ENCODE measurements around the gene ASXL3.

ASXL3 gene

DNA sequence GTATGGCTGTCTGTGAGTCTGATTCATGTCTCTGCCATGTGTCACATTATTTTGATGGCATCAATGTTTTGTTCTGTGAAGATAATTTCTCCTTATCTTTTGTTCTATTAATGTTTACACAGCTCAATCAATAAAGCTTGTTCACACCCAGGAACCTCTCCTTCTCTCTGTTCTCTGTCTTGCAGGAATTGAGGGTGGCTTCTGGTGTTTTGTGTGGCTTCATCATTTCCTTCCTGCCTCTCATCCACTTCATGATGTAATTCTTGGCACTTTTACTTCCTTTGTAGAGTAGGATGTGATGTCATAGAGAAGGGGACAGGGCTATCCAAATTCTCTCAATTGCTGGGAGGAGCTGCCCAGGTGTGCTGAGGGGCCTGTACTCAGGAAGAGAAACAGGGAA is 27.2 kb downstream of the ASXL3 start:
- Histone ChIP-seq H3K4me1 (ENCODE audit: control insufficient read depth in 2 of 2, insufficient read depth in 2 of 2, low read length in 2 of 2) (no peaks in the 10 kb centered on the region), H3K36me3 (ENCODE audit: control insufficient read depth in 2 of 2, insufficient read depth in 2 of 2, low read length in 2 of 2) (no peaks in the 10 kb centered on the region), H3K4me3 (ENCODE audit: low read length in 2 of 2) (no peak overlapping the region), H3K9me3 (ENCODE audit: control insufficient read depth in 2 of 2, low read length in 2 of 2) (no peaks in the 10 kb centered on the region), H3K9ac (ENCODE audit: low read depth in 1 of 2, low read length in 2 of 2) (no peak overlapping the region), H3K27ac (ENCODE audit: low read depth in 2 of 2, low read length in 2 of 2) (no peak overlapping the region), H3K27me3 (ENCODE audit: control insufficient read depth in 2 of 2, insufficient read depth in 2 of 2, low read length in 2 of 2) (no peaks in the 10 kb centered on the region)

DNA sequence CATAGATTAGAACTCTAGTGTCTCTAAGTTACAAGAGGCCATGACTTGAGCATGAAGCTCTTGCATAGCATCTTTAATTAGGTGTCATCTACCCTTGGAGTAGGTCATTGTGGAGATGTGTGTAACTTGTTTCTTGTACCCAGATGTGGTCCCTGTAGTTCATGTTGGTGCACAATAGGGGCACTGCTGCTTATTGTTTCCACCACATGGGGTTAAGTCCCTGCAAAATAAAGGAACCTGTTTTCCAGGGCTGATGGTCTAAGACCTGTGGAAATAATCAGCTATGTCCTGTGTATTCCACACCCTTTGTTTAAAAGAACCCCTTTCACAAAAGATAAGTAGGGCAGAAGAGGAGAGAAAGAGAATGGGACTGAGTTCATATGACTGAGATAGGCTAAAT is 28.6 kb downstream of the ASXL3 start:
- H3K27me3 ChIP-seq (ENCODE audit: control insufficient read depth in 2 of 2, insufficient read depth in 2 of 2, low read length in 2 of 2), result no peaks in the 10 kb centered on the region
- H3K9ac ChIP-seq (ENCODE audit: low read depth in 1 of 2, low read length in 2 of 2), result no peak overlapping the region
- no peaks in the 10 kb centered on the region for H3K4me1 ChIP-seq (ENCODE audit: control insufficient read depth in 2 of 2, insufficient read depth in 2 of 2, low read length in 2 of 2)
- no peaks in the 10 kb centered on the region for H3K9me3 ChIP-seq (ENCODE audit: control insufficient read depth in 2 of 2, low read length in 2 of 2)
- no peak overlapping the region for H3K4me3 ChIP-seq (ENCODE audit: low read length in 2 of 2)
- H3K36me3 ChIP-seq (ENCODE audit: control insufficient read depth in 2 of 2, insufficient read depth in 2 of 2, low read length in 2 of 2), result no peaks in the 10 kb centered on the region
- H3K27ac ChIP-seq (ENCODE audit: low read depth in 2 of 2, low read length in 2 of 2), result no peak overlapping the region

DNA sequence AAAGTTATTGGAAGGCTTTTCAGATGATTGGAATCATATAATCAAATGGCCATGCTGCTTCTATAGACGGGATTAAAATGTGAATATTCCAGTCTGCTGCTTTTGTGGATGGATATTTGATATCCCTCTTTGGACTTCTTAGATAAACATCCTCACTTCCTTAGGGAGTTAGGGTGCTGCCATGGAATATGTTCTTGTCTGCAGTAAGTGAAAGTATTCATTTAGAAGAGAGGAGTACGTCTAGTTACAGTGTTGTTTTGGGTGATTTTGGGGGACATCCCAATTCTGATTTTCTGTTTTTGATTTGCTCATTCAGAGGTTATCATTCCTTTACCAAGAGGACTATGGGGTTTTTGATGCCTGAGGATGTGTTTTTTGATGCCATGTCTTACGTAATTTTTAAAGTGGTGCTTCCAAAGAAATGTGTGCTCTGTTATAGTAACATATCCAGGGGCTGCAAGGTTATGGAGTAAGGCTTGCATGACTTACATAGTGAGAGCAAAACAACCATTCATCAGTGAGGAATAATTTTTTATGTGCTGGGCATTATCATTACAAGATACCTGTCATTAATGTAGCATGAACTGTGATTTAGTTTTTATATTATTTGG is 33.6 kb downstream of the ASXL3 start:
- Histone ChIP-seq H3K4me3 (ENCODE audit: low read length in 2 of 2) (no peak overlapping the region), H3K27ac (ENCODE audit: low read depth in 2 of 2, low read length in 2 of 2) (no peak overlapping the region), H3K4me1 (ENCODE audit: control insufficient read depth in 2 of 2, insufficient read depth in 2 of 2, low read length in 2 of 2) (no peaks in the 10 kb centered on the region), H3K36me3 (ENCODE audit: control insufficient read depth in 2 of 2, insufficient read depth in 2 of 2, low read length in 2 of 2) (no peaks in the 10 kb centered on the region), H3K9ac (ENCODE audit: low read depth in 1 of 2, low read length in 2 of 2) (no peak overlapping the region), H3K27me3 (ENCODE audit: control insufficient read depth in 2 of 2, insufficient read depth in 2 of 2, low read length in 2 of 2) (no peaks in the 10 kb centered on the region), H3K9me3 (ENCODE audit: control insufficient read depth in 2 of 2, low read length in 2 of 2) (no peaks in the 10 kb centered on the region)

DNA sequence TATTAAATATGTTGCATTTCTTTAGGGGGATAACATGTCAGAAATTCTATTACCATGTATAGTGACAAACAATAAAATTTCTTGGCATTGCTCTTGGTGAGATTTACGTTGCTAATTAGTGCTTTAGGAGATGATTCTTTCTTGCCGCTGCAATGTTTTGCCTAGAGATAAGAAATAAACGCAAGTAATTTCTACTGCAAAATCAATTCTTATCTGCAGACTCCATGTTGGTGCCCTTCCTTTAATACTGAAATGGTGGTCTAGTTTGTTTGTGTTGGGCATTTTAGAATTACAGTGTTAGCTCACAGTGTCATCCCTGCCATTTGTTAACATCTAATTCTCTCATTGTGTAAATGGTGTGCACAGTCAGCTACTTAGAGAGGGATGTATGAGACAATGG is 34.6 kb downstream of the ASXL3 start:
- Histone ChIP-seq H3K4me3 (ENCODE audit: low read length in 2 of 2) (no peak overlapping the region), H3K4me1 (ENCODE audit: control insufficient read depth in 2 of 2, insufficient read depth in 2 of 2, low read length in 2 of 2) (no peaks in the 10 kb centered on the region), H3K36me3 (ENCODE audit: control insufficient read depth in 2 of 2, insufficient read depth in 2 of 2, low read length in 2 of 2) (no peaks in the 10 kb centered on the region), H3K27ac (ENCODE audit: low read depth in 2 of 2, low read length in 2 of 2) (no peak overlapping the region), H3K9ac (ENCODE audit: low read depth in 1 of 2, low read length in 2 of 2) (no peak overlapping the region), H3K27me3 (ENCODE audit: control insufficient read depth in 2 of 2, insufficient read depth in 2 of 2, low read length in 2 of 2) (no peaks in the 10 kb centered on the region), H3K9me3 (ENCODE audit: control insufficient read depth in 2 of 2, low read length in 2 of 2) (no peaks in the 10 kb centered on the region)

DNA sequence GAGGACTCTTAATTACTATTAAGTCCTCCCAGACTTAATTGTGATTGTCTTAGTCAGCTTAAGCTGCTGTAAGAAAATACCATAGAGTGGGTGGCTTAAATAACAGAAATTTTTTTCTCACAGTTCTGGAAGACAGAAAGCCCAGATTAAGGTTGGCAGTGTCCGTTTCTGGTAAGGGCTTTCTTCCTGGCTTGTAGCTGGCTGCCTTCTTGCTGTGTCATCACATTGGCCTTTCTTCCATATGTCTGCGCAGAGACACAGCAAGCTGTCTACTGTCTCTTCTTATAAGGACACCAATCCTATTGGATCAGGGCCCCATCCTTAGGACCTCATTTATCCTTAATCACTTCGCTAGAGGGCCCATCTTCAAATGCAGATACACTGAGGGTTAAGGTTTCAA is 38.5 kb downstream of the ASXL3 start:
- H3K9me3 ChIP-seq (ENCODE audit: control insufficient read depth in 2 of 2, low read length in 2 of 2), result no peaks in the 10 kb centered on the region
- no peak overlapping the region for H3K27ac ChIP-seq (ENCODE audit: low read depth in 2 of 2, low read length in 2 of 2)
- H3K27me3 ChIP-seq (ENCODE audit: control insufficient read depth in 2 of 2, insufficient read depth in 2 of 2, low read length in 2 of 2), result no peaks in the 10 kb centered on the region
- no peaks in the 10 kb centered on the region for H3K36me3 ChIP-seq (ENCODE audit: control insufficient read depth in 2 of 2, insufficient read depth in 2 of 2, low read length in 2 of 2)
- no peaks in the 10 kb centered on the region for H3K4me1 ChIP-seq (ENCODE audit: control insufficient read depth in 2 of 2, insufficient read depth in 2 of 2, low read length in 2 of 2)
- no peak overlapping the region for H3K4me3 ChIP-seq (ENCODE audit: low read length in 2 of 2)
- no peak overlapping the region for H3K9ac ChIP-seq (ENCODE audit: low read depth in 1 of 2, low read length in 2 of 2)

DNA sequence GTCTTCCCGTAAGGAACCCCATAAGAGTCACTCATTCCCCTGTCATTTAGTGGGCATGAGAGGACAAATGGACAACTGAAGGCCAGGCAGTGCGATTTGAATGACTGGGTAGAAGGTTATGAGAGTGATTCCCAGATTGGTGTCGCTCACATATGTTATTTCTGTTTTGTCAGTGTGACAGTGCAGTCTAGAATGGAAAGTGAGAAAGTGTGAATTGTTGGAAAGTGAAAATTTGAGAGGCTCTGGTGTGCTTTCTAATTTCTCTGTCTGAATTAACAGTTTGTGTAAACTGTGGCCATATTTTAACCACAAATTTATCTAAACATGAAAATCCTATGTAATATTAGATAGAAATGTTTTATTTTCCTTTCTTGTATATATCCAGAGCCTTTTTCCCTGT is 49.1 kb downstream of the ASXL3 start:
- Histone ChIP-seq H3K9ac (ENCODE audit: low read depth in 1 of 2, low read length in 2 of 2) (no peak overlapping the region), H3K4me3 (ENCODE audit: low read length in 2 of 2) (no peak overlapping the region), H3K4me1 (ENCODE audit: control insufficient read depth in 2 of 2, insufficient read depth in 2 of 2, low read length in 2 of 2) (no peaks in the 10 kb centered on the region), H3K27me3 (ENCODE audit: control insufficient read depth in 2 of 2, insufficient read depth in 2 of 2, low read length in 2 of 2) (no peaks in the 10 kb centered on the region), H3K9me3 (ENCODE audit: control insufficient read depth in 2 of 2, low read length in 2 of 2) (no peaks in the 10 kb centered on the region), H3K27ac (ENCODE audit: low read depth in 2 of 2, low read length in 2 of 2) (no peak overlapping the region), H3K36me3 (ENCODE audit: control insufficient read depth in 2 of 2, insufficient read depth in 2 of 2, low read length in 2 of 2) (no peaks in the 10 kb centered on the region)

DNA sequence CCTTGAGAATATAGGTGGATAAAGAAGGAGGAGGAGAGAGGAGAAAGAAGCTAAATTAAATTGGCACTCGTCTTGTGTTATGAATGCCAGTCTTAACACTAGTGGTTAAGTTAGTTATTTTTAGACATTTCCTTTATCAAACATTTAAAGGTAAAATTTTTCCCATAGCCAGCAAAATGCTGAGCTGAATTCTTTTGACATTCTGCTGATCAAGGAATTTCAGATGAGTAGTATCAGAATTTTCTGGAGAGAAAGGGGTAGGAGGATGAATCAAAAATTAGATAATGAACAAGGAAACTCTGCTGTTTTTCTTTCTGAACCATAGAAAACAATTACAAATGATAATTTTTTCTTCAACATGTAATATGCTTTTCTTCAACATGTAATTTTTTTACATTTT is 52.5 kb downstream of the ASXL3 start:
- Histone ChIP-seq H3K9me3 (ENCODE audit: control insufficient read depth in 2 of 2, low read length in 2 of 2) (no peaks in the 10 kb centered on the region), H3K9ac (ENCODE audit: low read depth in 1 of 2, low read length in 2 of 2) (no peak overlapping the region), H3K36me3 (ENCODE audit: control insufficient read depth in 2 of 2, insufficient read depth in 2 of 2, low read length in 2 of 2) (no peaks in the 10 kb centered on the region), H3K27me3 (ENCODE audit: control insufficient read depth in 2 of 2, insufficient read depth in 2 of 2, low read length in 2 of 2) (no peaks in the 10 kb centered on the region), H3K4me3 (ENCODE audit: low read length in 2 of 2) (no peak overlapping the region), H3K27ac (ENCODE audit: low read depth in 2 of 2, low read length in 2 of 2) (no peak overlapping the region), H3K4me1 (ENCODE audit: control insufficient read depth in 2 of 2, insufficient read depth in 2 of 2, low read length in 2 of 2) (no peaks in the 10 kb centered on the region)

DNA sequence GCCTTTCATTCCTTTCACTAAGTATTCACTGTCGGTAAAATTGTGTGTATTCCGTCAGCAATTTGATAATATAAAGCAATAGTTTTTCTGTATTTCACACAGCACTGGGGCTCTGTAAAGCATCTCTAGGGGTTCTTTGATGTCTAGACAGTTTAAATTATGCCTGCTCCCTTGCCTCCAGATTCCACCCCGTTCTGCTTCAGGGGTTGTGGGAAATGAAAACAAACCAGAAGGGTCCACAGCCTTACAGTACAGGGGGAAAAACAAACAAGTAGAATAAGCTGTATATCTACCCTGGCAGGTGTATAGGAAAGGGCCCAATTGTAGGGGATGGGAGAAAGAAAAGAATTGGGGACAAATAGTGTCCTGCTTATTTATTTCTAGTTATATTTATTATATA is 63.1 kb downstream of the ASXL3 start:
- Histone ChIP-seq H3K36me3 (ENCODE audit: control insufficient read depth in 2 of 2, insufficient read depth in 2 of 2, low read length in 2 of 2) (no peaks in the 10 kb centered on the region), H3K27ac (ENCODE audit: low read depth in 2 of 2, low read length in 2 of 2) (no peak overlapping the region), H3K9me3 (ENCODE audit: control insufficient read depth in 2 of 2, low read length in 2 of 2) (no peaks in the 10 kb centered on the region), H3K9ac (ENCODE audit: low read depth in 1 of 2, low read length in 2 of 2) (no peak overlapping the region), H3K4me1 (ENCODE audit: control insufficient read depth in 2 of 2, insufficient read depth in 2 of 2, low read length in 2 of 2) (no peaks in the 10 kb centered on the region), H3K4me3 (ENCODE audit: low read length in 2 of 2) (no peak overlapping the region), H3K27me3 (ENCODE audit: control insufficient read depth in 2 of 2, insufficient read depth in 2 of 2, low read length in 2 of 2) (no peaks in the 10 kb centered on the region)

DNA sequence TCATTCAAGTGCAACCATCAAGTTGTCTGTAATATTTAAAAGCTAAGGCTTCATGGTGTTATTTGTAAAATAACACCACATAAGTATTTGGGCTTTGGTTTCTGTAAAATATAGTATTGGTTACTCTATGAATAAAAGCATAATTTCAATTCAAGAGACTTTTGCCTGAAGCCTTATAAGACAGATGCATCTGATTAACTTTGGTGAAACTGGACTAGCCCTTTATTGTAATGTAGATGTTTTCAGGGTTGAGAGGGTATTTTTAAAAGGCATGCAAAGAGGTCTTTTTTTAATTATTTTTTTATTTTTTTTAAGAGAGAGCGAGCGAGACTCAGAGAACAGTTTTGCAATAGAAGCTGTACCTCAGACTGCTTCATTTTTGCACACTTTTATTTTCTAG is 66.5 kb downstream of the ASXL3 start:
- H3K4me1 ChIP-seq (ENCODE audit: control insufficient read depth in 2 of 2, insufficient read depth in 2 of 2, low read length in 2 of 2), result no peaks in the 10 kb centered on the region

DNA sequence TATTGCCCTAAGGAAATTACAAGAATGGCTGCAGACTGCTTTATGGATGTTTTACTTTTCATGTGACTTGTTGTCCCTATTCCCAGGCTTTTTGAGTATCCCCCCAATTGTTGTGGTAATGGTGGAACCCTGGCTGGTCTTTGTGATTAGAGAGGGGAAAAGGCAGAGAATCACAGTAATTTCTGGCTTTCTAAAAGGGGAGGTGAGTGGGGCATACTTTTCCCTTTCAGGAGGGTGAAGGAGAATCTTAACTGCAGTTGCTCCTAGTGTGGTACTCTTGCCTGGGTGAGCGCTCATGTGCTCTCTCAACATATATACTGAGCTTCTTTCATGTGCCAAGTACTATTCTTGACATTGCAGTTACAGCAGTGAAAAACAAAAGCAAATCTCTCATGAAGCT is 69.3 kb downstream of the ASXL3 start:
- Histone ChIP-seq H3K9ac (ENCODE audit: low read depth in 1 of 2, low read length in 2 of 2) (no peak overlapping the region), H3K4me3 (ENCODE audit: low read length in 2 of 2) (no peak overlapping the region), H3K9me3 (ENCODE audit: control insufficient read depth in 2 of 2, low read length in 2 of 2) (no peaks in the 10 kb centered on the region), H3K4me1 (ENCODE audit: control insufficient read depth in 2 of 2, insufficient read depth in 2 of 2, low read length in 2 of 2) (no peaks in the 10 kb centered on the region), H3K36me3 (ENCODE audit: control insufficient read depth in 2 of 2, insufficient read depth in 2 of 2, low read length in 2 of 2) (no peaks in the 10 kb centered on the region), H3K27me3 (ENCODE audit: control insufficient read depth in 2 of 2, insufficient read depth in 2 of 2, low read length in 2 of 2) (no peaks in the 10 kb centered on the region), H3K27ac (ENCODE audit: low read depth in 2 of 2, low read length in 2 of 2) (no peak overlapping the region)

More for the DNA sequence above, 66.5 kb downstream of the ASXL3 start:
- Histone ChIP-seq H3K9me3 (ENCODE audit: control insufficient read depth in 2 of 2, low read length in 2 of 2) (no peaks in the 10 kb centered on the region), H3K27me3 (ENCODE audit: control insufficient read depth in 2 of 2, insufficient read depth in 2 of 2, low read length in 2 of 2) (no peaks in the 10 kb centered on the region), H3K27ac (ENCODE audit: low read depth in 2 of 2, low read length in 2 of 2) (no peak overlapping the region), H3K4me3 (ENCODE audit: low read length in 2 of 2) (no peak overlapping the region), H3K36me3 (ENCODE audit: control insufficient read depth in 2 of 2, insufficient read depth in 2 of 2, low read length in 2 of 2) (no peaks in the 10 kb centered on the region), H3K9ac (ENCODE audit: low read depth in 1 of 2, low read length in 2 of 2) (no peak overlapping the region)

DNA sequence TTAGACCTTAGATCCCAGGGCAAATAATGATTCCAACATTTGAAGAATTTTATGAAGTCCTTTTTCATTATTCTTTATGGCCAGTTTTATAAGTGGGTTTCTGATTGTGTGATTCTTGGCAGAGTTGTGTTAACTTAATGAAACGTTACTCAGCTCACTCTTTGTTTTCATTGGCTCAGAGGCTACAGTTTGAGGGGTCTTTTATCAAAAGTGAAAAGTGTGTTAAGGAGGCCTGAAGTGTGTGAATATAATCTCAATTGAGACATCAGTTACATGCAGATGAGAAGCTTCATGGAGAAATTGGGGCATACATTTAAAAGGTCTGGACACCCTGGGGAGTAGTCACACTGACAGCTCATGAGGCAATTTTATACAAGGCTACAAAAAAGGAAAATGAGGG is 74.6 kb downstream of the ASXL3 start:
- Histone ChIP-seq H3K9ac (ENCODE audit: low read depth in 1 of 2, low read length in 2 of 2) (no peak overlapping the region), H3K36me3 (ENCODE audit: control insufficient read depth in 2 of 2, insufficient read depth in 2 of 2, low read length in 2 of 2) (no peaks in the 10 kb centered on the region), H3K4me1 (ENCODE audit: control insufficient read depth in 2 of 2, insufficient read depth in 2 of 2, low read length in 2 of 2) (no peaks in the 10 kb centered on the region), H3K27me3 (ENCODE audit: control insufficient read depth in 2 of 2, insufficient read depth in 2 of 2, low read length in 2 of 2) (no peaks in the 10 kb centered on the region), H3K4me3 (ENCODE audit: low read length in 2 of 2) (no peak overlapping the region), H3K27ac (ENCODE audit: low read depth in 2 of 2, low read length in 2 of 2) (no peak overlapping the region), H3K9me3 (ENCODE audit: control insufficient read depth in 2 of 2, low read length in 2 of 2) (no peaks in the 10 kb centered on the region)
